Cardiac muscle cell (in vitro differentiated cells and primary cell): Measurements from ENCODE around the gene ZBTB3. TPM values are rescaled to one million over a fixed set of nuclear protein-coding genes. Genes with fewer than 3 reads are reported as not detected.
"Not testable (repeated sequence)": the region's sequence is repeated elsewhere in the genome, so short reads cannot be mapped to it uniquely, and the experiment has no call there.

Experiments used
- DNase-seq, 2 donors: peaks; one replicate each; pipeline versions ENCODE4 v3.0.0 to v3.0.0-alpha.2; 2010 to 2017; ENCODE audit warnings: low read depth in 1 of 2, low spot score in 1 of 2
- H3K27ac ChIP-seq: fragments of 200-600 bp; sonication (generic); 2 replicates; pipeline ENCODE4 v1.5.1; 2016
- H3K27me3 ChIP-seq: fragments of 200-600 bp; sonication (generic); 2 replicates; pipeline ENCODE4 v1.6.0; 2016; ENCODE audit warnings: control low read depth
- H3K36me3 ChIP-seq: fragments of 200-600 bp; sonication (generic); 2 replicates; pipeline ENCODE4 v1.5.1; 2016; ENCODE audit warnings: control low read depth
- H3K4me1 ChIP-seq: fragments of 200-600 bp; sonication (generic); 2 replicates; pipeline ENCODE4 v1.8.1; 2017; ENCODE audit warnings: low read depth, mild to moderate bottlenecking, mixed run types
- H3K4me3 ChIP-seq: fragments of 200-600 bp; sonication (generic); 2 replicates; pipeline ENCODE4 v1.5.1; 2016; ENCODE audit warnings: mild to moderate bottlenecking
- H3K9me3 ChIP-seq: fragments of 200-600 bp; sonication (generic); 2 replicates; pipeline ENCODE4 v1.5.1; 2017; ENCODE audit warnings: low read depth, mild to moderate bottlenecking, control low read depth
- polyA plus RNA-seq: library from polyadenylated mRNA; unstranded; fragments of >200 nt; fragmentation: Nextera tagmentation; extraction: Ambion mirVana; gene quantifications from 2 replicates; pipeline ENCODE4 v1.2.1, GENCODE V29; 2016
- total RNA-seq: library from RNA; depleted of rRNA; stranded (reverse); fragments of >200 nt; gene quantifications from 2 replicates; pipeline ENCODE4 v1.2.3, GENCODE V29; 2016
- TF ChIP-seq, protein P1 (sequence below): IDR thresholded peaks from 2 replicates; pipeline ENCODE4 v1.5.1; 2012; ENCODE audit warnings: low read depth, mild to moderate bottlenecking, low read length

The ZBTB3 gene
- total and polyA plus RNA-seq, 2 experiments from 2014 or later: 10.4 to 14.3 TPM

GRCh38 chr11:62752994-62753735, 795 bp downstream of the ZBTB3 start:
- Histone ChIP-seq H3K4me1 (peaks cover 6% of the 10 kb centered on the region), H3K27me3 (no peaks in the 10 kb centered on the region), H3K27ac (peak overlapping the region; percentile 93), H3K4me3 (peak overlapping the region; percentile 91), H3K36me3 (peaks cover 3% of the 10 kb centered on the region), H3K9me3 (no peaks in the 10 kb centered on the region)
- no peak for DNase-seq
- TF ChIP-seq, protein P1, sequence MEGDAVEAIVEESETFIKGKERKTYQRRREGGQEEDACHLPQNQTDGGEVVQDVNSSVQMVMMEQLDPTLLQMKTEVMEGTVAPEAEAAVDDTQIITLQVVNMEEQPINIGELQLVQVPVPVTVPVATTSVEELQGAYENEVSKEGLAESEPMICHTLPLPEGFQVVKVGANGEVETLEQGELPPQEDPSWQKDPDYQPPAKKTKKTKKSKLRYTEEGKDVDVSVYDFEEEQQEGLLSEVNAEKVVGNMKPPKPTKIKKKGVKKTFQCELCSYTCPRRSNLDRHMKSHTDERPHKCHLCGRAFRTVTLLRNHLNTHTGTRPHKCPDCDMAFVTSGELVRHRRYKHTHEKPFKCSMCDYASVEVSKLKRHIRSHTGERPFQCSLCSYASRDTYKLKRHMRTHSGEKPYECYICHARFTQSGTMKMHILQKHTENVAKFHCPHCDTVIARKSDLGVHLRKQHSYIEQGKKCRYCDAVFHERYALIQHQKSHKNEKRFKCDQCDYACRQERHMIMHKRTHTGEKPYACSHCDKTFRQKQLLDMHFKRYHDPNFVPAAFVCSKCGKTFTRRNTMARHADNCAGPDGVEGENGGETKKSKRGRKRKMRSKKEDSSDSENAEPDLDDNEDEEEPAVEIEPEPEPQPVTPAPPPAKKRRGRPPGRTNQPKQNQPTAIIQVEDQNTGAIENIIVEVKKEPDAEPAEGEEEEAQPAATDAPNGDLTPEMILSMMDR: no peak

DNA sequence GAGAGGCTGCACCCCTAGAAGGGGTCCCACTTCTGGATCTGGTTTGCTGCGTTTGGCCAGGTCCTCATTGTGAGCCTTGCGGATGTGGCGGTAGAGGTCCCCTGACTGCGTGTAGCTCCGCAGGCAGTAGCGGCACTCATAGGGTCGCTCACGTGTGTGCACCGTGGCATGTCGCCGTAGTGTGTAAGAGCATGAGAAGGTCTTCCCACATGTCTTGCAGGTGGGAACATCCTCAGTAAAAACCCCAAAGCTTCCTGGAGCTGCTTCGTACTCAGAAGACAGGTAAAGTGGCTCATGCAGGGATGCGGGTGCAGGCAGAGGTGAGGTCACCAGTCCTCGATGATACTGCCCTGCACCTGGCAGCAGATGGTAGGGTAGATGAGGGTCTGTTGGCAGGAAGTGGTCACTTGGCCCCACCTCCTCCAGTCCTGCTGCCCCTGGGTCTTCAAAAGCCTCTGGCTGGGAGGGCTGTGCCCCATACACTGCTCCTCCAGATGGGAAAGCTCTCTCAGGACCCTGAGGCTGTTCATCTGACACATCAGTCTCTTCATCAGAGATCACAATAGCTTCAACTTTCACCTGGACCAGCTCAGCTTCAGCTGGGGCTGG, 1.7 kb downstream of the ZBTB3 start:
- Histone ChIP-seq H3K9me3 (no peaks in the 10 kb centered on the region), H3K36me3 (peaks cover 3% of the 10 kb centered on the region), H3K4me3 (no peak overlapping the region), H3K27me3 (no peaks in the 10 kb centered on the region), H3K27ac (peak overlapping the region; percentile 93), H3K4me1 (peaks cover 6% of the 10 kb centered on the region)
- no peak for DNase-seq
- TF ChIP-seq, protein P1: no peak

DNA sequence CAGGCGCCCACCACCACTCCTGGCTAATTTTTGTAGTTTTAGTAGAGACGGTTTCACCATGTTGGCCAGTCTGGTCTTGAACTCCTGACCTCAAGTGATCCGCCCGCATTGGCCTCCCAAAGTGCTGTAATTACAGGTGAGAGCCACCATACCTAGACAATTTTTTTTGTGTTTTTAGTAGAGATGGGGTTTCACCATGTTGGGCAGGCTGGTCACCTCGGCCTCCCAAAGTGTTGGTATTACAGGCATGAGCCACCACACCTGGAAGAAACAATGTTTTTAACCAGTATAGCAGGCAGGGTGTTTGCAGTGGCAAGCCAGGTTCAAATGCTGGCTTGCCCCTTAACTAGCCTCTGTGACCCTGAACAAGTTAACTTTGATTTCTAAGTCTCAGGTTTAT, 4.0 kb downstream of the ZBTB3 start:
- not testable (repeated sequence) for H3K27ac ChIP-seq, H3K9me3 ChIP-seq, H3K4me1 ChIP-seq

GRCh38 chr11:62747475-62748160, 6.3 kb downstream of the ZBTB3 start:
- no peak overlapping the region for H3K4me3 ChIP-seq
- TF ChIP-seq, protein P1: no peak
- H3K36me3 ChIP-seq: peaks cover 3% of the 10 kb centered on the region
- no peaks in the 10 kb centered on the region for H3K9me3 ChIP-seq
- H3K27ac ChIP-seq: peak overlapping the region; percentile 43
- no peaks in the 10 kb centered on the region for H3K27me3 ChIP-seq
- DNase-seq: no peak
- no peaks in the 10 kb centered on the region for H3K4me1 ChIP-seq

More for the DNA sequence above, 4.0 kb downstream of the ZBTB3 start:
- not testable (repeated sequence) for H3K4me3 ChIP-seq, H3K27me3 ChIP-seq, H3K36me3 ChIP-seq, DNase-seq

DNA sequence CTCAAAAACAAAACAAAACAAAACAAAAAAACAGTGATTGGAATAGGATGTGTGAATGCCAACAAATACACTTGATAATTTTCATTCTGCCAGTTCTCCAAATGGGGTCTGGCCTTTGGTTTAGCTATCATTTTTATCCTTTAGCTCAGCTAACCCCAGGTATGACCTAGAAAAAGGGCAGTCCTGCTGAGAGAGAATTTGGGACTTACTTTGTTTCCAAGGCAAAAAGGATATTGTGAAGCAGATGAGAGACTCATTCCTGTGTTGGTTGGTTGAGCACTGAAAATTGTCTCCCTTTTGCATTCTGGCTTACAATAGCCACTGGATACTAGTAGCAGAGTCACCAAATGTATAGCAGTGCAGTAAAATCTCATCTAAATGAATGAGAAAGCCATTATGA, 16.8 kb downstream of the ZBTB3 start:
- H3K4me3 ChIP-seq: no peak overlapping the region
- H3K27ac ChIP-seq: no peak overlapping the region
- no peaks in the 10 kb centered on the region for H3K27me3 ChIP-seq
- DNase-seq: no peak
- H3K9me3 ChIP-seq: no peaks in the 10 kb centered on the region
- peaks cover 23% of the 10 kb centered on the region for H3K36me3 ChIP-seq
- TF ChIP-seq, protein P1: no peak
- no peaks in the 10 kb centered on the region for H3K4me1 ChIP-seq

DNA sequence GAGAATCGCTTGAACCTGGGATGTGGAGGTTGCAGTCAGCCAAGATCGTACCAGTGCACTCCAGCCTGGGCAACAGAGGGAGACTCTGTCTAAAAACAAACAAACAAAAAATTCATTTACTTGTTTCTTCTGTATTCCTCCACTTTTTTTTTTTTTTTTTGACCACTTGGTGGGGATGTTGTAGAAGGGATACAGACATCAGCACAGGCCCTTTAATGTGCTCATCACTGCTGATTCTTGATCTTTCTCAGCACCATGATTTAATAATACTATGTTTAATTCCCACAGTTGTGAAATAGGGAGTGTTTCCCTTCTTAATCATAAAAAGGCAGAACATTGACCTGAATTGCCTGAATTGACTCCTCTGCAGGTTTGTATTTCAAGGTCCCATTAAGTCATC, 21.1 kb downstream of the ZBTB3 start:
- peaks cover 17% of the 10 kb centered on the region for H3K36me3 ChIP-seq
- no peaks in the 10 kb centered on the region for H3K4me1 ChIP-seq
- TF ChIP-seq, protein P1: no peak
- DNase-seq: peak in 1 of 2 donors; percentile 43
- no peaks in the 10 kb centered on the region for H3K9me3 ChIP-seq
- H3K27ac ChIP-seq: no peak overlapping the region
- H3K4me3 ChIP-seq: no peak overlapping the region
- H3K27me3 ChIP-seq: no peaks in the 10 kb centered on the region

DNA sequence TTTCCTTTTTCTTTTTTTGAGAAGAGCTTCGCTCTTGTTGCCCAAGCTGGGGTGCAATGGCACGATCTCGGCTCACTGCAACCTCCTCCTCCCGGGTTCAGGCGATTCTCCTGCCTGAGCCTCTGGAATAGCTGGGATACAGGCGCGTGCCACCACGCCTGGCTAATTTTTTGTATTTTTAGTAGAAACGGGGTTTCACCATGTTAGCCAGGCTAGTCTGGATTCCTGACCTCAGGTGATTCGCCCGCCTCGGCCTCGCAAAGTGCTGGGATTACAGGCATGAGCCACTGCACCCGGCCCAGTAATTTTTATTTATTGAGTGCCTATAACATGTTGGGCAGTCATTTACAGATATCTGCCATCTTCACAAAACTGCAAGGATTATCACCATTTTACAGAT, 23.9 kb downstream of the ZBTB3 start:
- H3K4me3 ChIP-seq: peak overlapping the region; percentile 90
- H3K27me3 ChIP-seq, H3K4me1 ChIP-seq, H3K27ac ChIP-seq, H3K9me3 ChIP-seq, DNase-seq: not testable (repeated sequence)
- peaks cover 12% of the 10 kb centered on the region for H3K36me3 ChIP-seq
